ENCODE measurements around the gene SLC1A5.
"Not testable (repeated sequence)": the region's sequence is repeated elsewhere in the genome, so short reads cannot be mapped to it uniquely, and the experiment has no call there.

Gene SLC1A5

DNA sequence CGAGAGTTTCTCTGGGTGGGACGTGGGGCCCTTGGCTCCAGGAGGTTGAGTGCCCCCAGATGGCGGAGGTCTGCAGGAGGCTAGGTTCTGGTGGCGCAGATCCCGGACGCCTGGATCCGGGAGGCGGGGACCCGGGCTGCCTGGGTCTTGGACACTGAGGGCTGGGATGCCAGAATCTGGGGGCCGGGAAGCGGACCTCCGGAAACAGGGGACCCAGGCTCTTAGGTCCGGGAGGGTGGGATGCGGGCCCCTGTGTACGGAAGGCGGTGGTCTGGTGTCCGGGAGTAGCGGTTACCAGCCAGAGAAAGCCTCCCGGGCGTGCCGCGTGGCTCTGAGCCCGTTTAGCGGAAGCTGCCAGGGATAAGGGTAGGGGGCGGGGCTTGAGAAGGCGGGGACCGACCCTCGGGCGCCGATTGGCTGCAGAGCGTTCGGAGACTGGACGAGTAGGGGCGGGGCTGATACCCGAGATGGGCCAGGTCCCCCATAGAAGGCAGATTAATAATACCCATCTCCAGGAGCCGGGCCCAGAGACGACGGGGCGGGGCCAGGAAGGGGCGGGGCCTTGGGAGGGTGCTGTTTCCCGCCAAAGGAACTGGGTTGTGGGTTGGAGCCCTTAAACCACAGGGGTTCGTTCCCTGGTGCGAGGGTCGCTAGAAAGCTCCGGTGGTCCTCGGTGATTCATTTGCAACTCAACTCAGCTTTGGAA is at the start of gene SLC1A5:
TSS of gene SLC1A5 (minus strand) at position 333 of the 706 bp plus-strand sequence. CDS start 629 bp downstream, outside the sequence.
- in situ Hi-C loops (cut with HindIII; ENCODE audit: low sequenced_read_pairs), result no loop called here

DNA sequence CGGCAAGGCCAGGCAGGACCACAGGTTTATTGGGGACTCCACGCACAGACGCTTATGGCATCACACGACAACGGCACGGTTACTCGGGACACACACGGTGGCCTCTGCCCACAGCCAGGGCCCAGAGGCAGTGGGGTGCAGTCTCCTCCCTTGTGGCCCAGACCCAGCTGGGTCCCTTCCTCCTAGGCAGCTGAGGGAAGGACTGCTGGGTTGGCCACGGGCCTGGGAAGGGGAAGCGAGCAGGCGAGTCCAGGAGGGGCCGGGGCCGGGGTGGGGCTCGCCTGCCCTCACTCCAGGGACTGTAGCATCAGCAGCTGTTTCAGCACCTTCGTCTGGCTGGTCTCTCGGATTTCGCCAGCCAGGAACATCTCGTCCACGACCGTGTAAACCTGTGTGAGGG is 49.8 kb upstream of the SLC1A5 start:
- in situ Hi-C loops (cut with HindIII; ENCODE audit: low sequenced_read_pairs), result no loop called here

DNA sequence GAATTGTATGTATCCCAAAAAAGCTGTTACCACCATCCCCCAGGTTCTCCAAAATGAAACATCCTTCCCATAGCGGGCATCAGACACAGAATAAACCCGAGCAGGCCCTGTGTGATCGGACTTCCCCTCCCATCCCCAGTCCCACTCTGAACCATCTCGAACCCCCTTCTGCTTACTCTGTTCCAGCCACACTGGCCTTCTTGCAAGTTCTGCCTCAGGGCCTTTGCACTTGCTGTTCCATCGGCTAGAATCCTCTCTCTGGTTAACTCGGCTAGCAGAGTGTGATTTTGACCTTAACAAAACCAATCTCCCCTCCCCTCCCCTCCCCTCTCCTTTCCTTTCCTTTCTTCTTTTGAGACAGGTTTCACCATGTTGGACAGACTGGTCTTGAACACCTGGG is 46.6 kb upstream of the SLC1A5 start:
- in situ Hi-C loops (cut with HindIII; ENCODE audit: low sequenced_read_pairs), result no loop called here

DNA sequence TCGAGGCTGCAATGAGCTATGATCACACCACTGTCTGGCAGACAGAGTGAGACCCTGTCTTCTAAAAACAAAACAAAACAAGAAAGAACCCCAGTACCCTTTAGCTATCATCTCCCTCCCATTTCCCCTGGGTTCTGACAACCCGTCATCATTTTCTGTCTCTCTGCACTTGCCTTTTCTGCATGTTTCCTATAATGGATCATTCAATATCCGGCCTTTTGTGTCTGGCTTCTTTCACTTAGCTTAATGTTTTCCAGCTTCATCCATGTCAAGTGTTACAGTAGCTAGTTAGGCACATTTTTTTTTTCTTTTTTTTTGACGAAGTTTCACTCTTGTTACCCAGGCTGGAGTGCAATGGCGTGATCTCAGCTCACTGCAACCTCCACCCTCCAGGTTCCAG is 45.7 kb upstream of the SLC1A5 start:
- in situ Hi-C loops (cut with HindIII; ENCODE audit: low sequenced_read_pairs), result no loop called here

DNA sequence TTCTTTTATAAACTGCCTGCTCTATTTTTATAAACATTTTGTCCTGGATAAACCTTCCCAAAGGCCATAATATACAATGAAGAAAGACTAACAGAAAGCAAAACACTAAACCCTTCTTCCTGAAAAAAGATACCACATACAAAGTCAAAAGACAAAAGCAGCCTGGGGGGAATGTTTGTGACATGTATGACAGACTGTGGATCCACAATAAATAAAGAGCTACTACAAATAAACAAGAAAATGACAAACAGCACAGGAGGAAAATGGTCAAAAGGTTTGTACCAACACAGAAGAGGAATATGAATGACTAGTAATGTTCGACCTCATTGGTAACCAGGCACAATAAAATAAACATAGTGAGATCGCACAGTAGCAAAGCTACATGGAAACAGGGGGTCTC is 42.5 kb upstream of the SLC1A5 start:
- in situ Hi-C loops (cut with HindIII; ENCODE audit: low sequenced_read_pairs), result no loop called here

DNA sequence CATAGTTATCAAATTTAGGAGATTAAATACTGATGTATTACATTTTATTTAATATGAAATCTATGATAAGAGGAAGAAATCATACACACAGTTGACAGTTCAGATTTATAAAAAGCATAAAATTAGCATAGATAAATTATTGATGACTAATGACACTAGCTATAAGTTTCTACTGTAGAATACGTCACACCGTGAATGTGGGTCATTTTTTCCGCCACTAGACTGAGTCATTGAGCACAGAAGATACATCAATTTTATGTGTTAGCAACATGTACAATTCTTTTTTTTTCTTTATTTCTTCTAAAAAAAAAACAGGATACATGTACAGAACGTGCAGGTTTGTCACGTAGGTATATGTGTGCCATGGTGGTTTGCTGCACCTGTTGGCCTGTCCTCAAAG is 40.1 kb upstream of the SLC1A5 start:
- in situ Hi-C loops (cut with HindIII; ENCODE audit: low sequenced_read_pairs), result loop anchor here (10.0 kb wide), 1 partner anchor 136 kb away; no protein-coding TSS in a partner anchor

DNA sequence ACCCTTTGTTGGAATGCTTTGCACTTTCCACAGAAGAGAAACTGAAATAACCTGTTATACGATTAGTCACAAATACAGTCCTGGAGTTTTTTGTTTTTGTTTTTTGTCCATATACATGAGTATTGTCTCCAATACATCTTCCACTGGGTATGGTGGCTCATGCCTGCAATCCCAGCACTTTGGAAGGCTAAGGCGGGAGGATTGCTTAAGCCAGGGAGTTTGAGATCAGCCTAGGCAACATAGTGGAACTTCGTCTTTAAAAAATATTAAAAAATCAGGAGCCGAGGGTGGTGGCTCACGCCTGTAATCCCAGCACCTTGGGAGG is 37.3 kb upstream of the SLC1A5 start:
- in situ Hi-C loops (cut with HindIII; ENCODE audit: low sequenced_read_pairs), result loop anchor here (10.0 kb wide), 1 partner anchor 139 kb away; no protein-coding TSS in a partner anchor

DNA sequence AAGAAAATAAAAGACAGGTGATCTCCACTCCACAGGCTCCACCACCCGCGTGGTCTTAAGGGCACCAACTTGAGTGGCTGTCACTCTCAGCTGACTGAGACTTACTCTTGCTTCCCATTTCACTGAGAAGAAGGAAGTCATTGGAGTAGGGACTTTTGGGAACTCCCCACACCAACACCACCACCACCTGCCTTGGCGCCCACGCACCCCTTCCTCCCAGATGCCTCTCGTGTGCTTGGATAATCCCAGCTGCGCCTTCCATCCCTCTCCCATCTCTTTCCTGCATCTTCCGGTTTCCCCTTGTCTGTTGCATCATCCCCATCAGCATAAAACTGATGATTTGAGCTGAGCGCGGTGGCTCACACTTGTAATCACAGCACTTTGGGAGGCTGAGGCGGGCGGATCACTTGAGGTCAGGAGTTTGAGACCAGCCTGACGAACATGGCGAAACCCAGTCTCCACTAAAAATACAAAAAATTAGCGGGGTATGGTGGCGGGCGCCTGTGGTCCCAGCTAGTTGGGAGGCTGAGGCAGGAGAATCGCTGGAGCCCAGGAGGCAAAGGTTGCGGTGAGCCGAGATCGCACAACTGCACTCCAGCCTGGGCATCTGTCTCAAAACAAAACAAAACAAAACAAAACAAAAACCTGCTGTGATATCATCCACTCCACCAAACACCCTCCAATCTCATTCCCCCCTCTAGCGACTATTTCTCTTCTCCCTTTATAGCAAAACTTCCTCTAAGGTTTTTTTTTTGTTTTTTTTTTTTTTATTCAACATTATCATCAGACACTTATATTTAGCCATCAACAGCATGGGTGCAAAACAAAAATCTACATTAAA is 36.7 kb upstream of the SLC1A5 start:
- in situ Hi-C loops (cut with HindIII; ENCODE audit: low sequenced_read_pairs), result loop anchor here (10.0 kb wide), 1 partner anchor 140 kb away; no protein-coding TSS in a partner anchor

DNA sequence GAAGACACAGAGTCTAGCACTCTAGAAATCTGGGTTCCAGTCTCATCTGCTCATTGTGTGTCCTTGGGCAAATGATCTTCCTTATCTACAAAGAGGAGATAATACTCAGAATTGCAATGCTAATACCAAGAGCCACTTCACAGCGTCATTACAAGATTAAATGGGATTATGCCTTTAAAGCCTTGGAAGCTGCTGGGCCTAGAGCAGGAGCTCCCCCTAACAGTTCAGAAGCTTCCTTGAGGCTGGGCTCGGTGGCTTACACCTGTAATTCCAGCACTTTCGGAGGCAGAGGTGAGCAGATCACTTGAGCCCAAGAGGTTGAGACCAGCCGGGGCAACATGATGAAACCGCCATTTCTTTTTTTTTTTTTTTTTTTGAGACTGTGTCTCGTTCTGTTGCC is 34.7 kb upstream of the SLC1A5 start:
- in situ Hi-C loops (cut with HindIII; ENCODE audit: low sequenced_read_pairs), result loop anchor here (10.0 kb wide), 1 partner anchor 142 kb away; no protein-coding TSS in a partner anchor

DNA sequence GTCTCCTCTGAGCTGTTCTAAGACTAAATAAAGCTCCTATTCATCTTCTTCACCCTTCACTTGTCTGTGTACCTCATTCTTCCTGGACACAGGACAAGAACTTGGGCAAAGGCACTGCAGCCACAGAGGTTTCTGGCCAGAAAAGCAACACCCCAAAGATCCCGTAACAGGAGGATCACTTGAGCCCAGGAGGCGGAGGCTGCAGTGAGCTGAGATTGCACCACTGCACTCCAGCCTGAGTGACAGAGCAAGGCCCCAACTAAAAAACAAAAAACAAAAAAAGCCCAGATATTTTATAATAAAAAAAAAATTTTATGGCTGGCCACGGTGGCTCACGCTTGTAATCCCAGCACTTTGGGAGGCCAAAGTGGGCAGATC is 34.0 kb upstream of the SLC1A5 start:
- in situ Hi-C loops (cut with HindIII; ENCODE audit: low sequenced_read_pairs), result loop anchor here (10.0 kb wide), 1 partner anchor 142 kb away; no protein-coding TSS in a partner anchor

DNA sequence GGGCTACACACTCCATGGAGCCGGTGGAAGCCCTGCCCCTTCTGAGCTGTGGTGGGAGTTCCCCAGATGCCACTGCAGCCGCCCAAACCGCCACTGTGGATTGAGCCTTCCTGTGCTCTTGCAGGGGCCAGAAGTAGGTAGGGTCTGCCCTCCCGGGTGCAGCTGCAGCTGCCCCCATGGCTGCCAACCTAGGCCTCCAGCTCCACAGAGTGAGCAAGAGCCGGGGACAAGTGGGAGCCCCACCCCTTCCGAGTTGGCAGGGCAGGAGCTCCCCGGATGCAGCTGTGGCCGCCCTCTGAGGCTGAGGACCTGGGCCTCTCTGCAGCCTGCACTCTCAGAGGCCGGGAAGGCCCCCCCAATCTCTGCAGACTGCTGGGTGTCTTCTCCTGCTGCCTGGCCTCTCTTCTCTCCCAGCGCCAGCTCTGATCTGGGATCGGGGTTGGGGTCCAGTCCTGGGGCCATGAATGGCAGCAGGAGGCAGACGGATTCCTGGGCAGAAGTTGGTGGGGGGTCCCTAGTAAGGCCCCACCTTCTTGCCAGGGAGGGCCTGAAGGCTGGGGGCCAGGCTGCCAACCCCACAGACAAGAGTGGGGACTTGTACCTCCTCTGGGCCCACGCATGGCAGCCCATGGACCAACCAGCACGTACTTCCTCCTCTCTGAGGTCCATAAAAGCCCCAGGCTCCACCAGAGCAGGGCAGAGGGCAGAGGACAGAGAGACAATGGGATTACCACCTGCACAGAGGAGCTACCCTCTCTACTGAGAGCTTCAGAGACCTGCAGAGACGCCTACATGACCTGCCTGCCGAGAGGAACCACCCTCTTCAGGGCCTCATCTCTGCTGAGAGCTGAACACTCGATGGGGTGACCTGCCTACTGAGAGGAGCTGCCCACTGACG is 33.4 kb upstream of the SLC1A5 start:
- in situ Hi-C loops (cut with HindIII; ENCODE audit: low sequenced_read_pairs), result loop anchor here (10.0 kb wide), 1 partner anchor 143 kb away; no protein-coding TSS in a partner anchor

DNA sequence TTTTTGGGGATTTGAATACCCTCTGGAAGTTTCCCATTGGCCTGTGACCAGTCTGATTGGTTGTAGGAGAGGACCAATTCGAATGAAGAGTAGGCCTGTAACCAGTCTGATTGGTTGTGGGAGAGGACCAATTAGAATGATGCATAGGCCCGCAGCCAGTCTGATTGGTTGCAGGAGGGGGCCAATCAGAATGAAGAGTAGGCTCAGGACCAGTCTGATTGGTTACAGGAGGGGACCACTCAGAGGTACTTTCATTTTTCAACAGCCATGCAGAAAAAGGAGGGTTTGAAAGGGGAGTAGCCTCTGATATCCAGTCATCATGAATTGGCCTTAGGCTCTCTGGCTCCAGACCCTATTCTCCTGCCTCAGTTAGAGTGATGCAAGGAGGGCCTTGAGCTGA is 30.4 kb upstream of the SLC1A5 start:
- in situ Hi-C loops (cut with HindIII; ENCODE audit: low sequenced_read_pairs), result no loop called here

DNA sequence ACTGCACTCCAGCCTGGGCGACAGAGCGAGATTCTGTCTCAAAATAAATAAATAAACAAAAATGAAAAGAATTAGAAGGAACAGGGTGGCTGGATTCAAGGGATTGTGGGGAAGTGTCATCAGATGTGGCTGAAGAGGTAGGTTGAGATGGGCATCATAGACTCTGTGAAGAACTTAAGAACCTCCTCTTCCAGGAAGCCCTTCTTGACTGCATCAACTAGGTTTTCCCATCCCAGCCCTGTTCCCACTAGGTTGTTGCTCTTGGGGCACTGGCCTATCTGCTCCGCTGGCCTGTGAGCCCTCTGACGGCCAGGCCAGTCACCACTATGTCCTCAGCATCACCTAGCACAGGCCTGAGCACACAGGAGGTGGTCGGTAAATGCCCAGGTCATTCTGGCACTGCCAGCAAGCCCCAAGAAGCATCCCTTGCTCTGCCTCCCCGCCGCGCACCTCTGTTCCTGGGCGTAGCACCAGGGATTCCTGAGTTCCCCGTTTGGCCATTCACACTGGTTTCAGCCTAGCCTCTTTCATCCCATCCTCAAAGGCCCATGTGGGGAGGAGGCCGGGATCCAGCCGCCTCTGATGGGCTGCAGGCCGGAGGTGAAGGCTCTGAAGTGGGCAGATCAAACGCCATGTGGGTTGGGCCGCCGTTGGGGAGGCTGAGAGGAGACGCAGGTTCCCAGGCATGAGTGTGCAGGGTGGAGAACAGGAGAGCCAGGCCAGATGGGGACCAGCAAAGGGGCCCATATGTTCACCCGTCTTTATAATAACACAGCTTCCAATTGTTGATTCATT is 27.6 kb upstream of the SLC1A5 start:
- in situ Hi-C loops (cut with HindIII; ENCODE audit: low sequenced_read_pairs), result no loop called here

DNA sequence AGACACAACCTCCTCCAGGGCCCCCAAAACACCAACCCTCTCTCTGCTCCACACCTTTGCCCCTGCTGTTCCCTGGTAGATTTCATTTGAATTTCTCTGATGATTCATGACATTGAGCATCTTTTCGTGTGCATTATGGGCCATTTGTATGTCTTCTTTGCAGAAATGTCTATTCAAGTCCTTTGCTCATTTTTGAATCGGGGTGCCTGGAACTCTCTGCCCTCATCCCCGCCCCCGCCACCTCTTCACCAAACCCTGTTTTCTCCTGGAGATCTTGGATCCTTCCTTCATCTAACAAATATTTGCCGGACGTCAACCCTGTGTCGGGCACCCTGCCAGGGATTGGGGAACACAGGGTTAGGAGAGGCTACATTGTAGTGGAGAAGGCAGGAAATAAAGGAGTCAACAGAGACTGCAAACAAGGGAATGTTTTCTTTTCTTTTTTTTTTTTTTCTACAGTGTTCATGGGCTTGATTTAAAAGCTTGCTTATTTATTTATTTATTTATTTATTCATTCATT is 25.5 kb upstream of the SLC1A5 start:
- in situ Hi-C loops (cut with HindIII; ENCODE audit: low sequenced_read_pairs), result no loop called here

DNA sequence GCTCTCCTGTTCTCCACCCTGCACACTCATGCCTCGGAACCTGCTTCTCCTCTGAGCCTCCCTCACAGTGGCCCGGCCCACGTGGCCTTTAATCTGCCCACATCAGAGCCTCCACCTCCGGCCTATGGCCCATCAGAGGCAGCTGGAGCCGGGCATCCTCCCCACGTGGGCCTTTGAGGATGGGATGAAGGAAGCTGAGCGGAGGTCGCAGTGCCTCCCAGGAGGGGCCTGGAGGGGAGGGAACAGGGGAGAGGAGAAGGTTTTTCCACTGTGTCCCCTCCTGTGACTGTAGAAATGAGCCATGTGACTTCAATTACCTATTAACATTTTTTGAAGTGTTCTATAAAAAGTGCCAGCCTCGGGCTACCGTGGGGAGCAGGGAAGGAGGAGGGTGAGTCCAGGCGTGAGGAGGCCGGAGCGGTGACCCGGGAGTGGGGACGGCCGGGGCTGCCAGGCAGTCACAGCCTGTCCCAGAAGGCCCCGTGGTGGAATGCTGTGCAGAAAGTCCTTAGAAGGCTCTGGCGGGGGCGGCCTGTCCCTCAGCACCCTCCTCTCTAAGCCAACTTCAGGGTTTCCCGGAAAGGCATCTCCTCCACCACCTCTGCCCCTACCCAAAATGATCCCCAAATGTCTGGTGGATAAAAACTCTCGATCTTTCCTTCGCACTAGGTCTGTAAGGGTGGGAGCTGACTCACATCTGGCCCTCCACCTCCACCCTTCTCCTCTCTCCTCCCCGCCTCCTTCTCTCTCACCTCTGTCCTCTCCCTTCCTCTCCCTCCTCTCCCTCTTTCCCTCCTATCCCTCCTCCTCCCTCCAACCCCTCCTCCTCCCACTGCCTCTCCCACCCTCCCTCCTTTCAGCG is 24.8 kb upstream of the SLC1A5 start:
- in situ Hi-C loops (cut with HindIII; ENCODE audit: low sequenced_read_pairs), result no loop called here

DNA sequence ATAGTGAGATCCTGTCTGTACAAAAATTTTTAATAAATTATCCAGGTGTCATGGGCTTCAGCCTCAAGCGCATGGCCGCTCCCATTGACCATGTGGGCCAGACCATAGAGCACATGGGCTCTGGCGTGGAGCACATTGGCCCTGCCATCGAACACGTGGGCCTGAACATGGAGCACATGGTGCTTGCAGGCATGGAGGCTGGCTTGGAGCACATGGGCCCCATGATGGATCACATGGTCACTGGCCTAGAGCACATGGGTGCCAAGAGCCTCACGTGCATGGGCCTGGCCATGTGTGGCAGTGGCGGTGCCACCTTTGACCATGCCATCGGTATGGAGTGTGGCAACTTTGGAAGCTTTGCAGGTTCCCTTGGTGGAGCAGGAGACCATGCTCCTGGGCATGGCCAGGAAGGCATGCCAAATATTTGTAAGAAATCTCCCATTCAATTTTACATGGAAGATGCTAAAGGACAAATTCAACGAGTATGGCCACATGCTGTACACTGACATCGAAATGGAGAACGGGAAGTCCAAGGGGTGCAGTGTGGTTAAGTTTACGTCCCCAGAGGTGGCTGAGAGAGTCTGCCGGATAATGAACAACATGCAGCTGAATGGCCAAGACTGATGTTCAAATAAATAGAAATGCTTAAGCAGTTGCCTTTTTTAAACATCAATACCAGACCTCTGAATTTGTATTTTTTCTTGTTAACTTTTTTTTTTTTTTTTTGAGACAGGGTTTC is 21.3 kb upstream of the SLC1A5 start:
- in situ Hi-C loops (cut with HindIII; ENCODE audit: low sequenced_read_pairs), result no loop called here

DNA sequence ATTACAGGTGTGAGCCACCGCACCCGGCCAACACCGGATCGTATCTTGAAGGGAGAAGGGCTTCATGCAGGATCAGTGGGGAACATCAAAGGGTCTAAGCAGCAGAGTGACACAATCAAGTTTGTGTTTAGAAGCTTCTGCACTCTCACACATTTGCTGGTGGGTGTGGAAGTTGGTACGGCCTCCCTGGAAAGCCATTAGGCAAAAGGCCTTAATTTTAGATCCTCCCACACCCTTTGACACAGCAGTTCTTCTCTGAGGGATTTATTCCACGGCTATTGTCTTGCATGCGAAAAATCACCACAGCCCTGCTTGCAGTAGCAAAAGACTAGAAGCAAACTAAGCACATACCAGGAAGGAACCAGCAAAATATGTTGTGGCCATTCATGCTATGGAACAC is 18.3 kb upstream of the SLC1A5 start:
- in situ Hi-C loops (cut with HindIII; ENCODE audit: low sequenced_read_pairs), result no loop called here

DNA sequence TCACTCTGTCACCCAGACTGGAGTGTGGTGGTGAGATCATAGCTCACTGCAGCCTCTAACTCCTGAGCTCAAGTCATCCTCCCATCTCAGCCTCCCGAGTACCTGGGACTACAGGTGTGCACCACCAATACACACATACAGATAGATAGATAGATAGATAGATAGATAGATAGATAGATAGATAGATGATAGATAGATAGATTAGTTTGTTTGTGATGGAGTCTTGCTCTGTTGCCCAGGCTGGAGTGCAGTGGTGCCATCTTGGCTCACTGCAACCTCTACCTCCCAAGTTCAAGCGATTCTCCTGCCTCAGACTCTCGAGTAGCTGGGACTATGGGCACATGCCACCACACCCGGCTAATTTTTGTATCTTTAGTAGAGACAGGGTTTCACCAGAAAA is 16.0 kb upstream of the SLC1A5 start:
- in situ Hi-C loops (cut with HindIII; ENCODE audit: low sequenced_read_pairs), result not testable (repeated sequence)

Data from DLD1 (cell line).